ENCODE data around the gene ARHGAP31.
A peak's percentile ranks its signal among the peaks of the same experiment; 100 is the strongest.

The ARHGAP31 gene

DNA sequence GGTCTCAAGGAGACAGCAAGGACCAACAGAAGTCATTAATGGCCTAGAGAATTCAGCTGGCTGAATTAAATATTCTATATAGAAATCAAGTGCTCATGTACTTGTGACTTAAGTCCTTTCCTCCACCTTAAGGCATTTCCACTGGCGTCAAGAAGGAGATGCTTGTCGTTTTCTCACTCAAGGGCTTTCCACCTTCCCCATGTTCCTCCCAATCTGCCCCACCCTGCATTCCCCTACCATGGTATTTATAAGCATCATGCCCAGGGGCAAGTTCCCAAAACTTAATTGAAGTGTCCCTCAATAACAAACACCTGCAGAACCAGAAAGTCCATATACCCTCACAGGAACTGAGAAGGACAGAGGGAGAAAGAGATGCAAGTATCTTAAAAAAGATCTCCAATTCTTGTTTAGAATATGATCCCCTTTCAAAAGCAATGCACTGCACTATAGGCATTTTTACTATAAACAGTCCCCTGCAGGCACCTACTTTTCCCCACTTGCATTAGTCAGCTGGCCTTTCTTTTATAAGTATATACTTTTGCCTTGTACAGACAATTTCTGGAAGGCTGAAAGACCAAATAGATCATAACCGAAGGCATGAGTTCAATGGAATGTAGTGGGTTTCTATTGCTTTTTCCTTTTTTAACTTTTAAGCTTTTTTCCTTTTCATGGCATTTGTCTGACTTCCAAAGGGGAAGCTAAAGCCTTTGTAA lies 139.6 kb downstream of the ARHGAP31 start:
- no peak for ATAC-seq
- TF ChIP-seq CSDC2 (CRISPR knock-in tag; IDR thresholded peaks at IDR 0.05) (no peak), SNAI2 (CRISPR knock-in tag; IDR thresholded peaks at IDR 0.05) (no peak), OSR1 (CRISPR knock-in tag; IDR thresholded peaks at IDR 0.05) (no peak), ZNF565 (CRISPR knock-in tag; conservative IDR thresholded peaks at IDR 0.05; ENCODE audit: low read depth) (no peak), ZNF70 (CRISPR knock-in tag; IDR thresholded peaks at IDR 0.05) (no peak), TOX (CRISPR knock-in tag; IDR thresholded peaks at IDR 0.05; ENCODE audit: borderline replicate concordance) (no peak), ESRRG (CRISPR knock-in tag; IDR thresholded peaks at IDR 0.05) (no peak), ZNF8 (CRISPR knock-in tag; IDR thresholded peaks at IDR 0.05) (no peak), ISL1 (CRISPR knock-in tag; IDR thresholded peaks at IDR 0.05) (no peak), ZFP30 (CRISPR knock-in tag; IDR thresholded peaks at IDR 0.05) (no peak), CREB5 (CRISPR knock-in tag; IDR thresholded peaks at IDR 0.05; ENCODE audit: low read depth) (no peak), TCF4 (CRISPR knock-in tag; IDR thresholded peaks at IDR 0.05; ENCODE audit: borderline replicate concordance) (no peak), GLIS3 (CRISPR knock-in tag; IDR thresholded peaks at IDR 0.05) (no peak), ARNTL (CRISPR knock-in tag; IDR thresholded peaks at IDR 0.05; ENCODE audit: borderline replicate concordance, low read depth) (no peak), ZC3H10 (CRISPR knock-in tag; IDR thresholded peaks at IDR 0.05) (no peak), BACH2 (CRISPR knock-in tag; IDR thresholded peaks at IDR 0.05; ENCODE audit: borderline replicate concordance) (no peak), ZFP3 (CRISPR knock-in tag; IDR thresholded peaks at IDR 0.05) (no peak)
- TF ChIP-seq, protein P1, sequence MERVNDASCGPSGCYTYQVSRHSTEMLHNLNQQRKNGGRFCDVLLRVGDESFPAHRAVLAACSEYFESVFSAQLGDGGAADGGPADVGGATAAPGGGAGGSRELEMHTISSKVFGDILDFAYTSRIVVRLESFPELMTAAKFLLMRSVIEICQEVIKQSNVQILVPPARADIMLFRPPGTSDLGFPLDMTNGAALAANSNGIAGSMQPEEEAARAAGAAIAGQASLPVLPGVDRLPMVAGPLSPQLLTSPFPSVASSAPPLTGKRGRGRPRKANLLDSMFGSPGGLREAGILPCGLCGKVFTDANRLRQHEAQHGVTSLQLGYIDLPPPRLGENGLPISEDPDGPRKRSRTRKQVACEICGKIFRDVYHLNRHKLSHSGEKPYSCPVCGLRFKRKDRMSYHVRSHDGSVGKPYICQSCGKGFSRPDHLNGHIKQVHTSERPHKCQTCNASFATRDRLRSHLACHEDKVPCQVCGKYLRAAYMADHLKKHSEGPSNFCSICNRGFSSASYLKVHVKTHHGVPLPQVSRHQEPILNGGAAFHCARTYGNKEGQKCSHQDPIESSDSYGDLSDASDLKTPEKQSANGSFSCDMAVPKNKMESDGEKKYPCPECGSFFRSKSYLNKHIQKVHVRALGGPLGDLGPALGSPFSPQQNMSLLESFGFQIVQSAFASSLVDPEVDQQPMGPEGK (CRISPR knock-in tag; IDR thresholded peaks at IDR 0.05; ENCODE audit: borderline replicate concordance) = no peak
- TF ChIP-seq, protein P2, sequence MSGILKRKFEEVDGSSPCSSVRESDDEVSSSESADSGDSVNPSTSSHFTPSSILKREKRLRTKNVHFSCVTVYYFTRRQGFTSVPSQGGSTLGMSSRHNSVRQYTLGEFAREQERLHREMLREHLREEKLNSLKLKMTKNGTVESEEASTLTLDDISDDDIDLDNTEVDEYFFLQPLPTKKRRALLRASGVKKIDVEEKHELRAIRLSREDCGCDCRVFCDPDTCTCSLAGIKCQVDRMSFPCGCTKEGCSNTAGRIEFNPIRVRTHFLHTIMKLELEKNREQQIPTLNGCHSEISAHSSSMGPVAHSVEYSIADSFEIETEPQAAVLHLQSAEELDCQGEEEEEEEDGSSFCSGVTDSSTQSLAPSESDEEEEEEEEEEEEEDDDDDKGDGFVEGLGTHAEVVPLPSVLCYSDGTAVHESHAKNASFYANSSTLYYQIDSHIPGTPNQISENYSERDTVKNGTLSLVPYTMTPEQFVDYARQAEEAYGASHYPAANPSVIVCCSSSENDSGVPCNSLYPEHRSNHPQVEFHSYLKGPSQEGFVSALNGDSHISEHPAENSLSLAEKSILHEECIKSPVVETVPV (CRISPR knock-in tag; IDR thresholded peaks at IDR 0.05) = no peak
- TF ChIP-seq, protein P3, sequence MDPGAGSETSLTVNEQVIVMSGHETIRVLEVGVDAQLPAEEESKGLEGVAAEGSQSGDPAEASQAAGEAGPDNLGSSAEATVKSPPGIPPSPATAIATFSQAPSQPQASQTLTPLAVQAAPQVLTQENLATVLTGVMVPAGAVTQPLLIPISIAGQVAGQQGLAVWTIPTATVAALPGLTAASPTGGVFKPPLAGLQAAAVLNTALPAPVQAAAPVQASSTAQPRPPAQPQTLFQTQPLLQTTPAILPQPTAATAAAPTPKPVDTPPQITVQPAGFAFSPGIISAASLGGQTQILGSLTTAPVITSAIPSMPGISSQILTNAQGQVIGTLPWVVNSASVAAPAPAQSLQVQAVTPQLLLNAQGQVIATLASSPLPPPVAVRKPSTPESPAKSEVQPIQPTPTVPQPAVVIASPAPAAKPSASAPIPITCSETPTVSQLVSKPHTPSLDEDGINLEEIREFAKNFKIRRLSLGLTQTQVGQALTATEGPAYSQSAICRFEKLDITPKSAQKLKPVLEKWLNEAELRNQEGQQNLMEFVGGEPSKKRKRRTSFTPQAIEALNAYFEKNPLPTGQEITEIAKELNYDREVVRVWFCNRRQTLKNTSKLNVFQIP (CRISPR knock-in tag; IDR thresholded peaks at IDR 0.05; ENCODE audit: borderline replicate concordance, low read depth) = no peak

DNA sequence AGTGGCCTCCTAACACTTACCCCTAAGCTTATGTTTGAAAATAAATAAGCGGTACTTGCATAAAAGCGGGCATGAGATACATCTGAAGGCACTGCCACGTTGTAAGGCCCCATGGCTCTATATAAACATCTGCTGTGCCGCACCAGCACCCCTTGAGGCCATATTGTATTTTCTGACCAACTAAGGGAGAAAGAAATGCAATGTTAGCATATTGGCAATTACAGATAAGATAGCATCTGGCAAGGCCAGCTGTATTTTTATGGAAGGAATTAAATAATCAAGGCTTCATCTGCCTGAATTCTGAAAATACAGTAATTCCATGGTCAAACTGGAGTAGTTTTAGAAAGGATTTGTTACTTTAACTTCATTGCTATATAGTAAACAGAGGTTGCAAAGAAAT lies 140.5 kb downstream of the ARHGAP31 start:
- ATAC-seq = no peak; the same call in 2 of the 3 replicates

More for the DNA sequence above, 140.5 kb downstream of the ARHGAP31 start:
- TF ChIP-seq ZNF8 (CRISPR knock-in tag; IDR thresholded peaks at IDR 0.05) (no peak), TCF4 (CRISPR knock-in tag; IDR thresholded peaks at IDR 0.05; ENCODE audit: borderline replicate concordance) (peak; percentile 94), ZC3H10 (CRISPR knock-in tag; IDR thresholded peaks at IDR 0.05) (no peak), GLIS3 (CRISPR knock-in tag; IDR thresholded peaks at IDR 0.05) (no peak), PPARA (CRISPR knock-in tag; IDR thresholded peaks at IDR 0.05; ENCODE audit: borderline replicate concordance) (no peak), ARNTL (CRISPR knock-in tag; IDR thresholded peaks at IDR 0.05; ENCODE audit: borderline replicate concordance, low read depth) (no peak), ISL1 (CRISPR knock-in tag; IDR thresholded peaks at IDR 0.05) (no peak), CREB5 (CRISPR knock-in tag; IDR thresholded peaks at IDR 0.05; ENCODE audit: low read depth) (no peak), ZFP30 (CRISPR knock-in tag; IDR thresholded peaks at IDR 0.05) (no peak)
- TF ChIP-seq, protein P4, sequence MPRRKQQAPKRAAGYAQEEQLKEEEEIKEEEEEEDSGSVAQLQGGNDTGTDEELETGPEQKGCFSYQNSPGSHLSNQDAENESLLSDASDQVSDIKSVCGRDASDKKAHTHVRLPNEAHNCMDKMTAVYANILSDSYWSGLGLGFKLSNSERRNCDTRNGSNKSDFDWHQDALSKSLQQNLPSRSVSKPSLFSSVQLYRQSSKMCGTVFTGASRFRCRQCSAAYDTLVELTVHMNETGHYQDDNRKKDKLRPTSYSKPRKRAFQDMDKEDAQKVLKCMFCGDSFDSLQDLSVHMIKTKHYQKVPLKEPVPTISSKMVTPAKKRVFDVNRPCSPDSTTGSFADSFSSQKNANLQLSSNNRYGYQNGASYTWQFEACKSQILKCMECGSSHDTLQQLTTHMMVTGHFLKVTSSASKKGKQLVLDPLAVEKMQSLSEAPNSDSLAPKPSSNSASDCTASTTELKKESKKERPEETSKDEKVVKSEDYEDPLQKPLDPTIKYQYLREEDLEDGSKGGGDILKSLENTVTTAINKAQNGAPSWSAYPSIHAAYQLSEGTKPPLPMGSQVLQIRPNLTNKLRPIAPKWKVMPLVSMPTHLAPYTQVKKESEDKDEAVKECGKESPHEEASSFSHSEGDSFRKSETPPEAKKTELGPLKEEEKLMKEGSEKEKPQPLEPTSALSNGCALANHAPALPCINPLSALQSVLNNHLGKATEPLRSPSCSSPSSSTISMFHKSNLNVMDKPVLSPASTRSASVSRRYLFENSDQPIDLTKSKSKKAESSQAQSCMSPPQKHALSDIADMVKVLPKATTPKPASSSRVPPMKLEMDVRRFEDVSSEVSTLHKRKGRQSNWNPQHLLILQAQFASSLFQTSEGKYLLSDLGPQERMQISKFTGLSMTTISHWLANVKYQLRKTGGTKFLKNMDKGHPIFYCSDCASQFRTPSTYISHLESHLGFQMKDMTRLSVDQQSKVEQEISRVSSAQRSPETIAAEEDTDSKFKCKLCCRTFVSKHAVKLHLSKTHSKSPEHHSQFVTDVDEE (CRISPR knock-in tag; IDR thresholded peaks at IDR 0.05) = peak; percentile 75; the same call in 1 of the 2 replicates

Data from SK-N-SH treated with all-trans-retinoic acid at 6 μM for 48 hours (cell line).